SU-DHL-6 (cell line): Measurements from ENCODE around the gene ZGLP1.
"Not testable (repeated sequence)": the region's sequence is repeated elsewhere in the genome, so short reads cannot be mapped to it uniquely, and the experiment has no call there.

Experiments
- H2AFZ ChIP-seq: fragments of 200-600 bp; sonication (generic); 2 replicates; pipeline ENCODE4 v1.6.1; 2014; ENCODE audit warnings: low read depth, mild to moderate bottlenecking, moderate library complexity, mixed read lengths, antibody characterized with exemption, low read length; ENCODE audit not compliant: severe bottlenecking
- H3F3A ChIP-seq: fragments of 200-600 bp; shearing (Covaris generic); 2 replicates; pipeline ENCODE4 v1.6.0; 2016; ENCODE audit warnings: antibody characterized with exemption, mild to moderate bottlenecking; ENCODE audit not compliant: insufficient read depth
- H3K27ac ChIP-seq: fragments of 200-600 bp; sonication (generic); 2 replicates; pipeline ENCODE4 v1.5.1; 2016; ENCODE audit warnings: low read depth, mild to moderate bottlenecking, low read length, moderate library complexity, mixed read lengths
- H3K27me3 ChIP-seq: fragments of 200-600 bp; sonication (generic), shearing (Covaris generic); 2 replicates; pipeline ENCODE4 v1.6.0; 2014; ENCODE audit warnings: mild to moderate bottlenecking, low read length
- H3K36me3 ChIP-seq: fragments of 200-600 bp; sonication (generic); 2 replicates; pipeline ENCODE4 v1.6.1; 2014; ENCODE audit warnings: mild to moderate bottlenecking, low read length, mixed read lengths
- H3K4me2 ChIP-seq: fragments of 300-600, 200-600 bp; shearing (Covaris generic), sonication (generic); 2 replicates; pipeline ENCODE4 v1.6.0; 2014; ENCODE audit warnings: low read length, low read depth, mild to moderate bottlenecking; ENCODE audit not compliant: poor library complexity, severe bottlenecking
- H3K4me3 ChIP-seq: fragments of 200-600 bp; sonication (generic); 2 replicates; pipeline ENCODE4 v1.5.1; 2014; ENCODE audit warnings: antibody characterized with exemption, low read length, mild to moderate bottlenecking, mixed read lengths; ENCODE audit not compliant: insufficient read depth, poor library complexity, severe bottlenecking
- H3K79me2 ChIP-seq: fragments of 200-600 bp; sonication (generic); 2 replicates; pipeline ENCODE4 v1.6.1; 2014; ENCODE audit warnings: mild to moderate bottlenecking, low read length, moderate library complexity; ENCODE audit not compliant: insufficient read depth
- H3K9ac ChIP-seq: fragments of 200-600 bp; sonication (generic); 2 replicates; pipeline ENCODE4 v1.7.0; 2014; ENCODE audit warnings: mild to moderate bottlenecking, low read length
- H3K9me2 ChIP-seq: fragments of 200-600 bp; sonication (generic); replicated peaks from 2 replicates; pipeline ENCODE4 v1.6.1; 2014; ENCODE audit warnings: low read length; ENCODE audit not compliant: insufficient read depth
- H3K9me3 ChIP-seq: fragments of 200-600 bp; sonication (generic); 2 replicates; pipeline ENCODE4 v1.6.1; 2014; ENCODE audit warnings: low read length, mixed read lengths; ENCODE audit not compliant: insufficient read depth
- H4K20me1 ChIP-seq: fragments of 200-600 bp; sonication (generic); 2 replicates; pipeline ENCODE4 v1.6.1; 2014; ENCODE audit warnings: low read depth, mild to moderate bottlenecking, antibody characterized with exemption, low read length, moderate library complexity, mixed read lengths
- EZH2phosphoT487 ChIP-seq: fragments of 200-600 bp; sonication (generic), shearing (Covaris generic); conservative IDR thresholded peaks from 2 replicates; pipeline ENCODE4 v1.6.1; 2018; ENCODE audit warnings: mild to moderate bottlenecking, antibody characterized with exemption, low read length, moderate library complexity, mixed read lengths
- TF ChIP-seq, protein P1 (sequence below): fragments of 200-600 bp; sonication (generic); IDR thresholded peaks from one replicate; pipeline ENCODE4 v1.5.1; 2017; ENCODE audit warnings: antibody characterized with exemption, mild to moderate bottlenecking, low read length, moderate library complexity; ENCODE audit not compliant: insufficient read depth, poor library complexity, severe bottlenecking

Gene ZGLP1

GRCh38 chr19:10338940-10339339 lies 29.3 kb upstream of the ZGLP1 start:
- peak overlapping the region; percentile 33 for H3K27ac ChIP-seq
- peak overlapping the region; percentile 86 for H2AFZ ChIP-seq
- H3K9ac ChIP-seq: peak overlapping the region; percentile 68
- H4K20me1 ChIP-seq: no peaks in the 10 kb centered on the region
- peak overlapping the region; percentile 51 for H3K4me3 ChIP-seq
- no peaks in the 10 kb centered on the region for H3K9me2 ChIP-seq
- H3K9me3 ChIP-seq: no peaks in the 10 kb centered on the region
- TF ChIP-seq, protein P1, sequence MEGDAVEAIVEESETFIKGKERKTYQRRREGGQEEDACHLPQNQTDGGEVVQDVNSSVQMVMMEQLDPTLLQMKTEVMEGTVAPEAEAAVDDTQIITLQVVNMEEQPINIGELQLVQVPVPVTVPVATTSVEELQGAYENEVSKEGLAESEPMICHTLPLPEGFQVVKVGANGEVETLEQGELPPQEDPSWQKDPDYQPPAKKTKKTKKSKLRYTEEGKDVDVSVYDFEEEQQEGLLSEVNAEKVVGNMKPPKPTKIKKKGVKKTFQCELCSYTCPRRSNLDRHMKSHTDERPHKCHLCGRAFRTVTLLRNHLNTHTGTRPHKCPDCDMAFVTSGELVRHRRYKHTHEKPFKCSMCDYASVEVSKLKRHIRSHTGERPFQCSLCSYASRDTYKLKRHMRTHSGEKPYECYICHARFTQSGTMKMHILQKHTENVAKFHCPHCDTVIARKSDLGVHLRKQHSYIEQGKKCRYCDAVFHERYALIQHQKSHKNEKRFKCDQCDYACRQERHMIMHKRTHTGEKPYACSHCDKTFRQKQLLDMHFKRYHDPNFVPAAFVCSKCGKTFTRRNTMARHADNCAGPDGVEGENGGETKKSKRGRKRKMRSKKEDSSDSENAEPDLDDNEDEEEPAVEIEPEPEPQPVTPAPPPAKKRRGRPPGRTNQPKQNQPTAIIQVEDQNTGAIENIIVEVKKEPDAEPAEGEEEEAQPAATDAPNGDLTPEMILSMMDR: no peak
- no peak for TF ChIP-seq EZH2phosphoT487
- H3F3A ChIP-seq: no peaks in the 10 kb centered on the region
- H3K36me3 ChIP-seq: no peaks in the 10 kb centered on the region
- no peaks in the 10 kb centered on the region for H3K27me3 ChIP-seq
- peak overlapping the region; percentile 75 for H3K4me2 ChIP-seq
- H3K79me2 ChIP-seq: 0 out of 2 replicates have a peak, but pooled peaks cover 4% of the 10 kb centered on the region

DNA sequence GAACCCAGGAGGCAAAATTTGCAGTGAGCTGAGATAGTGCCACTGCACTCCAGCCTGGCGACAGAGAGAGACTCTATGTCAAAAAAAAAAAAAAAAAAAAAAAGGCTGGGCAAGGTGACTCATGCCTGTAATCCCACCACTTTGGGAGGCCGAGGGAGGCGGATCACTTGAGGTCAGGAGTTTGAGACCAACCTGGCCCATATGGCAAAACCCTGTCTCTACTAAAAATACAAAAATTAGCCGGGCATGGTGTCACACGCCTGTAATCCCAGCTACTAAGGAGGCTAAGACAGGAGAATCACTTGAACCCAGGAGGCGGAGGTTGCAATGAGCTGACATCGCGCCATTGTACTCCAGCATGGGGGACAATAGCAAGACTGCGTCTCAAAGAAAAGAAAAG lies 27.1 kb upstream of the ZGLP1 start:
- not testable (repeated sequence) for H3K27me3 ChIP-seq, H4K20me1 ChIP-seq, H2AFZ ChIP-seq, H3K36me3 ChIP-seq, H3K27ac ChIP-seq, H3K4me3 ChIP-seq, H3K9me3 ChIP-seq, H3K4me2 ChIP-seq, H3K9me2 ChIP-seq, H3F3A ChIP-seq, H3K9ac ChIP-seq
- peaks cover 20% of the 10 kb centered on the region for H3K79me2 ChIP-seq

- H3F3A ChIP-seq: no peaks in the 10 kb centered on the region
- H3K27ac ChIP-seq: no peak overlapping the region
- no peaks in the 10 kb centered on the region for H3K36me3 ChIP-seq
- H3K9ac ChIP-seq: no peak overlapping the region
- no peak overlapping the region for H3K4me2 ChIP-seq
- no peaks in the 10 kb centered on the region for H3K9me3 ChIP-seq
- H3K79me2 ChIP-seq: peaks cover 29% of the 10 kb centered on the region
- H3K9me2 ChIP-seq: no peaks in the 10 kb centered on the region
- H4K20me1 ChIP-seq: peaks cover 4% of the 10 kb centered on the region; the same call in 1 of the 2 replicates
- H2AFZ ChIP-seq: no peak overlapping the region
- no peak for TF ChIP-seq EZH2phosphoT487
- TF ChIP-seq, protein P1: no peak
- no peaks in the 10 kb centered on the region for H3K27me3 ChIP-seq
- H3K4me3 ChIP-seq: no peak overlapping the region
Observed at GRCh38 chr19:10335352-10335985, 25.9 kb upstream of the ZGLP1 start.

DNA sequence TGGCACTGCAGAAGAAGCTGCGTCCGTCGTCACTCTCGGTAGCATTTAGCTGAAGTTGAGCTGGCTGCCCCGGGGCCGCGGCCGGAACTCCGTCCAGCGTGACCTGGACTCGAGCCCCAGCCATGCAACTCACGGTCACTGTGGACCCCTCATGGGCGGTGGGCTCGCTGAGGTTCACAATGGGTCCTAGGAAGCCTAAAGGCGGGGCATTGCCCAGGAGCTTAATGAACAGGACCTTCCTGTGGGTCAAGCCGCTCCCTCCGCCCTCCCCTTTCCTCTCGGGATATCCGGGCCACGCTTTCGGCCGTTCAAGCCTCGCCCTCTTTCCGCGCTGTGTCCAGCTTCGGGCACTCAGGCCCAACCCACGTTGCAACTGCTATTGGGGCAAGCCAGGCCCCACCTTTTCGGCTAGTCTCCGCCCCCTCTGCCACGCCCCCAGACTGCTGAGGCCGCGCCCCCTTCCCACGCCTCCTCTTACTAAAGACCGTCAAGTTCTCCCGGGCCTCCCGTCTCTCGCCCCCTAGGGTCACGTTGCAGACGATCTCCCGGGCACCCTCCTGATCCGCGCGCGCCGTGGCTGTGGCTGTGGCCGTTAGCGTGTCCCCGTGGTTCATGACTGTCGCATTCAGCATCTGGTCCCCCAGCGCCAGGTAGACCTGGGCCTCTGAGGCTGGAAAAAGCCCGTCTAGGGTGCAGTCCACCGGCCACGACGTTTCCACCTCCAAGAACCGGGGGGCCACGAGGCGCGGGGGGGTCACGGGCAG lies 25.2 kb upstream of the ZGLP1 start:
- Histone ChIP-seq H3K27ac (no peak overlapping the region), H3F3A (no peaks in the 10 kb centered on the region), H3K9me3 (no peaks in the 10 kb centered on the region), H3K4me2 (no peak overlapping the region), H3K79me2 (peaks cover 36% of the 10 kb centered on the region), H3K4me3 (no peak overlapping the region), H3K27me3 (no peaks in the 10 kb centered on the region), H4K20me1 (peaks cover 4% of the 10 kb centered on the region; the same call in 1 of the 2 replicates), H2AFZ (no peak overlapping the region), H3K9ac (no peak overlapping the region), H3K36me3 (no peaks in the 10 kb centered on the region), H3K9me2 (no peaks in the 10 kb centered on the region)
- TF ChIP-seq EZH2phosphoT487: no peak
- TF ChIP-seq, protein P1: no peak
